ENCODE data around the gene TMEM171.

DNA sequence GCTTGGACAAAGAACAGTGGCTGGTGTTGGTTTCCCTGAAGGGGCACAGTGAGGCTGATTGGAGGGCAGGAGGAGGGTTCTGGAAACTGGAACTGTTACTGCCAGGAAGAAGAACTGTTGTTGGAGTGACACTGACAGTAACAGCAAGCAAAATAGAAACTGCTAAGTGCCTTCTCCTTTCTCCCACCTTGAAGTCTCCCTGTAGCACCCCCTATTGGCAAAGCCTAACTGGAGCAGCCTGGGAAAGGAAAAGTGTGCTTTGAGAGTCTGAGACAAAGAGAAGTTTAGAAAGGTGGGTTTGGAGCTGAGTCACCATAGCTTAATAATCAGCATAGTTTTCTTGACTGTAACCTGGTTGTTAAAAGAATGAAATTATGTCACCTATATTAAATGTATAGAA lies 50.1 kb downstream of the TMEM171 start:
- TF ChIP-seq, protein P1, sequence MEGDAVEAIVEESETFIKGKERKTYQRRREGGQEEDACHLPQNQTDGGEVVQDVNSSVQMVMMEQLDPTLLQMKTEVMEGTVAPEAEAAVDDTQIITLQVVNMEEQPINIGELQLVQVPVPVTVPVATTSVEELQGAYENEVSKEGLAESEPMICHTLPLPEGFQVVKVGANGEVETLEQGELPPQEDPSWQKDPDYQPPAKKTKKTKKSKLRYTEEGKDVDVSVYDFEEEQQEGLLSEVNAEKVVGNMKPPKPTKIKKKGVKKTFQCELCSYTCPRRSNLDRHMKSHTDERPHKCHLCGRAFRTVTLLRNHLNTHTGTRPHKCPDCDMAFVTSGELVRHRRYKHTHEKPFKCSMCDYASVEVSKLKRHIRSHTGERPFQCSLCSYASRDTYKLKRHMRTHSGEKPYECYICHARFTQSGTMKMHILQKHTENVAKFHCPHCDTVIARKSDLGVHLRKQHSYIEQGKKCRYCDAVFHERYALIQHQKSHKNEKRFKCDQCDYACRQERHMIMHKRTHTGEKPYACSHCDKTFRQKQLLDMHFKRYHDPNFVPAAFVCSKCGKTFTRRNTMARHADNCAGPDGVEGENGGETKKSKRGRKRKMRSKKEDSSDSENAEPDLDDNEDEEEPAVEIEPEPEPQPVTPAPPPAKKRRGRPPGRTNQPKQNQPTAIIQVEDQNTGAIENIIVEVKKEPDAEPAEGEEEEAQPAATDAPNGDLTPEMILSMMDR (IDR thresholded peaks at IDR 0.05; ENCODE audit: insufficient read depth, low read depth, low read length) = peak; percentile 27
- no peak for TF ChIP-seq EZH2 (IDR thresholded peaks at IDR 0.05; ENCODE audit: insufficient read depth, low read length)
